ENCODE data around the gene GCHFR. TPM values are rescaled to one million over a fixed set of nuclear protein-coding genes. Genes with fewer than 3 reads are reported as not detected.

GCHFR gene
- total RNA-seq, 4 donors from 2014 or later = 6.6 to 13.9 (median 11.8) TPM

DNA sequence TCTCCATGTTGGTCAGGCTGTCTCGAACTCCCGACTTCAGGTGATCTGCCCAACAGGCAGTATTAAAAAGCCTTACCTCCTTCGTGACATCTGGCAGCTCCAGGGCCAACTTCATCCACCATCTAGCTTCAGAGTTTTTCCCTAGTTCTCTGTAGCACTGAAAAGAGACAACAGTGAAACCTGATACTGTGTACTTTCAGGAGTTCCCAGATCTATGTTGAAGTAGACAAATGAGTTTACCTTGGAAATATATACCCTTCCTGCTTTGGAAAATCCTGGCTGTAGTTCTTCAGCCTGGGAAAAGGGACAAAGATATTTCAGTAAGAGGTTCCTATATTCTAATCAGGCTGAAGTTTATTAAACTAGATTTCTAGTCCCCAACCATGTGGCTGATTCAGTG, 26.8 kb upstream of the GCHFR start:
- intact Hi-C loops (cut with DNase I) = no loop called here
- Histone ChIP-seq H3K4me3 (no peak overlapping the region), H3K4me1 (no peaks in the 10 kb centered on the region), H3K9me3 (no peaks in the 10 kb centered on the region), H3K36me3 (peaks cover 51 to 97% (median 89%) of the 10 kb centered on the region in 4 donors), H3K27me3 (no peaks in the 10 kb centered on the region), H3K27ac (replicated peaks in 1 of 4) (no peak overlapping the region)
- WGBS = 89% methylated on average over 3 of the region's 3 CpGs
- TF ChIP-seq POLR2A (IDR thresholded peaks at IDR 0.05; ENCODE audit: low read depth) (no peak), POLR2AphosphoS5 (IDR thresholded peaks at IDR 0.05) (no peak), EP300 (IDR thresholded peaks at IDR 0.05) (no peak)
- TF ChIP-seq, protein P1, sequence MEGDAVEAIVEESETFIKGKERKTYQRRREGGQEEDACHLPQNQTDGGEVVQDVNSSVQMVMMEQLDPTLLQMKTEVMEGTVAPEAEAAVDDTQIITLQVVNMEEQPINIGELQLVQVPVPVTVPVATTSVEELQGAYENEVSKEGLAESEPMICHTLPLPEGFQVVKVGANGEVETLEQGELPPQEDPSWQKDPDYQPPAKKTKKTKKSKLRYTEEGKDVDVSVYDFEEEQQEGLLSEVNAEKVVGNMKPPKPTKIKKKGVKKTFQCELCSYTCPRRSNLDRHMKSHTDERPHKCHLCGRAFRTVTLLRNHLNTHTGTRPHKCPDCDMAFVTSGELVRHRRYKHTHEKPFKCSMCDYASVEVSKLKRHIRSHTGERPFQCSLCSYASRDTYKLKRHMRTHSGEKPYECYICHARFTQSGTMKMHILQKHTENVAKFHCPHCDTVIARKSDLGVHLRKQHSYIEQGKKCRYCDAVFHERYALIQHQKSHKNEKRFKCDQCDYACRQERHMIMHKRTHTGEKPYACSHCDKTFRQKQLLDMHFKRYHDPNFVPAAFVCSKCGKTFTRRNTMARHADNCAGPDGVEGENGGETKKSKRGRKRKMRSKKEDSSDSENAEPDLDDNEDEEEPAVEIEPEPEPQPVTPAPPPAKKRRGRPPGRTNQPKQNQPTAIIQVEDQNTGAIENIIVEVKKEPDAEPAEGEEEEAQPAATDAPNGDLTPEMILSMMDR (IDR thresholded peaks at IDR 0.05) = no peak
- DNase-seq (ENCODE audit: extremely low spot score) = no peak

- Histone ChIP-seq H3K4me3 (no peak overlapping the region), H3K4me1 (no peaks in the 10 kb centered on the region), H3K27ac (replicated peaks in 1 of 4) (no peak overlapping the region), H3K36me3 (peaks cover 69 to 99% (median 92%) of the 10 kb centered on the region in 4 donors), H3K27me3 (no peaks in the 10 kb centered on the region), H3K9me3 (no peaks in the 10 kb centered on the region)
- DNase-seq (ENCODE audit: extremely low spot score) = no peak
- WGBS = 58% methylated on average over 2 of the region's 2 CpGs
- intact Hi-C loops (cut with DNase I) = no loop called here
- TF ChIP-seq, protein P1 (IDR thresholded peaks at IDR 0.05) = no peak
- TF ChIP-seq POLR2AphosphoS5 (IDR thresholded peaks at IDR 0.05) (no peak), POLR2A (IDR thresholded peaks at IDR 0.05; ENCODE audit: low read depth) (no peak), EP300 (IDR thresholded peaks at IDR 0.05) (no peak)
These were observed 24.8 kb upstream of the GCHFR start for GRCh38 chr15:40739047-40739446.

- WGBS = 100% methylated on average over 2 of the region's 2 CpGs
- peaks cover 75 to 99% (median 95%) of the 10 kb centered on the region in 4 donors for H3K36me3 ChIP-seq
- H3K9me3 ChIP-seq = no peaks in the 10 kb centered on the region
- no peak overlapping the region for H3K27ac ChIP-seq (replicated peaks in 1 of 4)
- H3K4me3 ChIP-seq = no peak overlapping the region
- no peak for TF ChIP-seq POLR2AphosphoS5 (IDR thresholded peaks at IDR 0.05)
- TF ChIP-seq POLR2A (IDR thresholded peaks at IDR 0.05; ENCODE audit: low read depth) = no peak
- TF ChIP-seq, protein P1 (IDR thresholded peaks at IDR 0.05) = no peak
- no peak for TF ChIP-seq EP300 (IDR thresholded peaks at IDR 0.05)
- H3K27me3 ChIP-seq = no peaks in the 10 kb centered on the region
- intact Hi-C loops (cut with DNase I) = no loop called here
- no peaks in the 10 kb centered on the region for H3K4me1 ChIP-seq
- no peak for DNase-seq (ENCODE audit: extremely low spot score)
These were observed 24.0 kb upstream of the GCHFR start for GRCh38 chr15:40739854-40740253.

DNA sequence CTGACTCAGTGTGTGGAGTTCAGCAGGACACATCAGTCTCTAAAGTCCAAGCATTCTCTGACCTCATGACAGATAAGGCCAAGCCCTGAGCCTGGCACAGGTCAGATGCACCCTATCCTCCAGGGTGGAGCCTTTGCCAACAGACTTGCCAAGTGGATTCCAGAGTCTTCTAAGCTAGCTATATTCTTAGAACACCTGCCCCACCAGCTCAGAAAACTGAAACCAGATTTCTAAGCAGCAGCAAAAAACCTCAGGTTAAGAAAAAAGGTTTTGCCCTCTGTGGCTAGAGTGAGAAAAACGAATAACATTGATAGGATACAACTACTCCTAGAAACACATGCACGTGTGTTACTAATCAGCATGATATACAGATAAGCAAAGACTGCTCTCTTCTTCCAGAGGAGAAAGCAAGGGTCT, 20.4 kb upstream of the GCHFR start:
- Histone ChIP-seq H3K27ac (replicated peaks in 1 of 4) (no peak overlapping the region), H3K27me3 (no peaks in the 10 kb centered on the region), H3K4me1 (no peaks in the 10 kb centered on the region), H3K4me3 (no peak overlapping the region), H3K36me3 (peaks cover 50 to 96% (median 86%) of the 10 kb centered on the region in 4 donors), H3K9me3 (no peaks in the 10 kb centered on the region)
- intact Hi-C loops (cut with DNase I) = no loop called here
- WGBS = 81% methylated on average over 2 of the region's 2 CpGs
- DNase-seq (ENCODE audit: extremely low spot score) = no peak
- TF ChIP-seq POLR2A (IDR thresholded peaks at IDR 0.05; ENCODE audit: low read depth) (no peak), EP300 (IDR thresholded peaks at IDR 0.05) (no peak), POLR2AphosphoS5 (IDR thresholded peaks at IDR 0.05) (no peak)

GRCh38 chr15:40743921-40744814, 19.7 kb upstream of the GCHFR start:
- Histone ChIP-seq H3K27me3 (no peaks in the 10 kb centered on the region), H3K9me3 (no peaks in the 10 kb centered on the region), H3K27ac (replicated peaks in 1 of 4) (no peak overlapping the region), H3K36me3 (peaks cover 51 to 96% (median 85%) of the 10 kb centered on the region in 4 donors), H3K4me3 (no peak overlapping the region), H3K4me1 (no peaks in the 10 kb centered on the region)
- 73% methylated on average over 12 of the region's 12 CpGs for WGBS
- no peak for TF ChIP-seq POLR2AphosphoS5 (IDR thresholded peaks at IDR 0.05)
- TF ChIP-seq POLR2A (IDR thresholded peaks at IDR 0.05; ENCODE audit: low read depth) = no peak
- TF ChIP-seq, protein P1 (IDR thresholded peaks at IDR 0.05) = no peak
- TF ChIP-seq EP300 (IDR thresholded peaks at IDR 0.05) = no peak
- intact Hi-C loops (cut with DNase I) = no loop called here
- no peak for DNase-seq (ENCODE audit: extremely low spot score)

All from esophagus muscularis mucosa (tissue), 4 donors.